ENCODE data around the gene METTL21C.

DNA sequence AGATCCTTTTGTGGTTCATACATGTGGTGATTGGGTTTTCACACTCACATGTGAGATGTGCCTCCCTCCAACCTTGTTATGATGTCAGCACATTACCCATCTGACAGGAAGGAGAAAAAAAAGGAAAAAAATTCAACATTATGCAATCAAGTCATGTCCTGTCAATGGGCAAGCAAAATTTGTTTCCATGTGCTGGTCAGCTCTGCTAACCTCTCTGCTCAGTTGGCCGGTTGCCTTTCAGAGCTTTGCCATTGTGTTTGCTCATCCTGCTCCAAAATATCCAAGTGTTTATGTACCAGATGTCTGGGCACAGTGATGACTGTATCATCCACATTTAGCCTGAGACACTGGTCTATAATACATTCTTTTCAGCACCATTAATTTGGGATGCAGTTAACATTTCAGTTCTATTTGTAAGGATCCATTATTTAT, 27.0 kb upstream of the METTL21C start:
- no peak for TF ChIP-seq CTCF (conservative IDR thresholded peaks at IDR 0.05; ENCODE audit: low read length)
- no peak for TF ChIP-seq EZH2phosphoT487 (IDR thresholded peaks at IDR 0.05; ENCODE audit: borderline replicate concordance)
